B cell (primary cell): ENCODE results near the gene ARFGAP3. TPM values are rescaled to one million over a fixed set of nuclear protein-coding genes. Genes with fewer than 3 reads are reported as not detected.

Experiments
- ATAC-seq: fragments of 200-7000 bp; cut with Tn5 transposase; one replicate; pipeline ENCODE4 v1.10.0; 2021; ENCODE audit warnings: low read depth, mild to moderate bottlenecking, moderate number of reproducible peaks, moderate library complexity
- CTCF ChIA-PET: fragments of 350-600 bp; sonication (Branson Sonifier 250); formaldehyde crosslinking; loops from one replicate; lab custom pipeline; 2021; ENCODE audit warnings: antibody characterized with exemption, inconsistent platforms; lab: Charles Lee
- POLR2A ChIA-PET: fragments of 350-600 bp; sonication (Branson Sonifier 250); formaldehyde crosslinking; loops from one replicate; lab custom pipeline; 2021; ENCODE audit warnings: antibody characterized with exemption; lab: Charles Lee
- DNase-seq: peaks from one replicate; pipeline ENCODE4 v3.0.0; 2013
- H2AFZ ChIP-seq: 2 replicates; pipeline ENCODE4 v1.6.1; 2012; ENCODE audit warnings: mild to moderate bottlenecking, low read depth, low read length; ENCODE audit not compliant: insufficient read depth, poor library complexity, severe bottlenecking
- H3K27ac ChIP-seq, 2 donors: 1 replicate in 1 of 2; 2 replicates in 1 of 2; pipeline ENCODE4 v1.5.1; 2012 to 2013; ENCODE audit warnings: low read length in 2 of 2, mild to moderate bottlenecking in 2 of 2, moderate library complexity in 1 of 2
- H3K27me3 ChIP-seq, 4 experiments: fragments of 200-600 bp in 1 of 4; sonication (generic) in 1 of 4; replicated peaks in 1 of 4; 1 replicate in 2 of 4; 2 replicates in 2 of 4; pipeline versions ENCODE4 v1.6.1 to v1.7.0; 2013 to 2016; ENCODE audit warnings: low read length in 3 of 4, mild to moderate bottlenecking in 2 of 4, mixed read lengths in 1 of 4, moderate library complexity in 1 of 4; ENCODE audit not compliant: insufficient read depth in 4 of 4, control insufficient read depth in 3 of 4; ENCODE audit errors: control extremely low read depth in 1 of 4
- H3K36me3 ChIP-seq, 2 experiments: replicated peaks in 1 of 2; 1 replicate in 1 of 2; 2 replicates in 1 of 2; pipeline versions ENCODE4 v1.6.1 to v1.7.1; 2013; ENCODE audit warnings: low read length in 1 of 2; ENCODE audit not compliant: insufficient read depth in 2 of 2, control insufficient read depth in 1 of 2; ENCODE audit errors: control extremely low read depth in 1 of 2, extremely low read depth in 1 of 2
- H3K4me1 ChIP-seq, 2 donors: fragments of 200-600 bp in 1 of 2; sonication (generic) in 1 of 2; 1 replicate in 1 of 2; 2 replicates in 1 of 2; pipeline versions ENCODE4 v1.5.1 to v1.6.1; 2013 to 2017; ENCODE audit warnings: low read length in 2 of 2; ENCODE audit not compliant: control insufficient read depth in 2 of 2, insufficient read depth in 2 of 2
- H3K4me2 ChIP-seq: replicated peaks from 2 replicates; pipeline ENCODE3; 2012; ENCODE audit warnings: mild to moderate bottlenecking, low read depth, low read length; ENCODE audit not compliant: poor library complexity, severe bottlenecking
- H3K4me3 ChIP-seq, 5 experiments: fragments of 200-600 bp in 1 of 5; sonication (generic) in 1 of 5; 1 replicate in 3 of 5; 2 replicates in 2 of 5; pipeline versions ENCODE4 v1.5.1 to v1.7.0; 2011 to 2016; ENCODE audit warnings: low read length in 4 of 5, mild to moderate bottlenecking in 4 of 5, low read depth in 2 of 5, control low read depth in 1 of 5, moderate library complexity in 1 of 5; ENCODE audit not compliant: insufficient read depth in 1 of 5; ENCODE audit errors: control extremely low read depth in 1 of 5, extremely low read depth in 1 of 5
- H3K79me2 ChIP-seq: fragments of 200-600 bp; sonication (generic); one replicate; pipeline ENCODE4 v1.6.0; 2016; ENCODE audit warnings: low read length; ENCODE audit not compliant: control insufficient read depth, insufficient read depth
- H3K9ac ChIP-seq: fragments of 200-600 bp; sonication (generic); 2 replicates; pipeline ENCODE4 v1.6.1; 2017; ENCODE audit warnings: mild to moderate bottlenecking, low read length, moderate library complexity
- H3K9me3 ChIP-seq, 3 donors: one replicate each; pipeline versions ENCODE4 v1.6.1 to v1.7.1; 2013; ENCODE audit warnings: low read length in 2 of 3; ENCODE audit not compliant: control insufficient read depth in 2 of 3, insufficient read depth in 1 of 3; ENCODE audit errors: control extremely low read depth in 1 of 3
- H4K20me1 ChIP-seq: 2 replicates; pipeline ENCODE4 v1.6.0; 2012; ENCODE audit warnings: mild to moderate bottlenecking, low read length; ENCODE audit not compliant: insufficient read depth, control insufficient read depth, poor library complexity, severe bottlenecking
- H3K27ac Mint-ChIP-seq: one replicate; pipeline ENCODE4 v1.8.0; 2021; ENCODE audit warnings: mixed read lengths
- H3K27me3 Mint-ChIP-seq: one replicate; pipeline ENCODE4 v1.8.0; 2021; ENCODE audit warnings: mixed read lengths
- H3K4me1 Mint-ChIP-seq: one replicate; pipeline ENCODE4 v1.8.0; 2021; ENCODE audit warnings: mixed read lengths
- H3K4me3 Mint-ChIP-seq: one replicate; pipeline ENCODE4 v1.8.0; 2021; ENCODE audit warnings: mixed read lengths
- H3K9me3 Mint-ChIP-seq: one replicate; pipeline ENCODE4 v1.8.0; 2022; ENCODE audit warnings: mixed read lengths; ENCODE audit not compliant: insufficient read depth
- CTCF ChIP-seq: fragments of 200-600 bp; IDR thresholded peaks from one replicate; pipeline ENCODE4 v1.8.0; 2022; ENCODE audit warnings: antibody characterized with exemption, mild to moderate bottlenecking
- EZH2 ChIP-seq: IDR thresholded peaks from 2 replicates; pipeline ENCODE4 v1.6.1; 2012; ENCODE audit warnings: borderline replicate concordance, low read depth, mild to moderate bottlenecking, moderate library complexity, low read length; ENCODE audit not compliant: insufficient read depth, poor library complexity, severe bottlenecking
- WGBS: methylation state at CpG from one replicate; pipeline ENCODE4 v1.1.5; 2013; ENCODE audit warnings: missing lambda C conversion rate; ENCODE audit not compliant: insufficient coverage; 5-methylcytosine and 5-hydroxymethylcytosine counted together
- intact Hi-C: fragments of 100-400 bp; cut with micrococcal nuclease; formaldehyde crosslinking; loops from one replicate; pipeline ENCODE4 v1.10.0; 2022
- polyA plus RNA-seq: library from polyadenylated mRNA; depleted of rRNA; stranded (reverse); fragments of >200 nt; gene quantifications from 2 replicates; pipeline ENCODE4 v1.2.3, GENCODE V29; 2012
- total RNA-seq, 2 donors: library from RNA; stranded (reverse); fragments of 120-200 nt in 1 of 2; gene quantifications; 1 replicate in 1 of 2; 2 replicates in 1 of 2; pipeline versions ENCODE4 v1.2.3 to v1.2.4, GENCODE V29; 2013 to 2022

ARFGAP3 gene
- total and polyA plus RNA-seq, 2 donors (not counting 1 experiment from before 2014, with no cell fraction given) = 10.7 to 33.2 TPM

GRCh38 chr22:42889304-42889703, 32.2 kb upstream of the ARFGAP3 start:
- ATAC-seq = peak; percentile 85
- peaks cover 53% of the 10 kb centered on the region for H3K4me1 Mint-ChIP-seq
- Histone ChIP-seq H3K79me2 (peaks cover 6% of the 10 kb centered on the region), H3K4me2 (peak overlapping the region; percentile 53), H3K9ac (peak overlapping the region; percentile 0), H3K27me3 (no peaks in the 10 kb centered on the region), H4K20me1 (no peaks in the 10 kb centered on the region), H2AFZ (no peak overlapping the region), H3K27ac (peak overlapping the region; percentile 28 to 65), H3K4me1 (peaks cover 32 to 63% of the 10 kb centered on the region in 2 donors), H3K36me3 (peaks cover 0 to 58% of the 10 kb centered on the region in 2 experiments), H3K9me3 (no peaks in the 10 kb centered on the region), H3K4me3 (no peak overlapping the region)
- ChIA-PET CTCF (interaction anchor here (0.8 to 1.7 kb wide), 3 partner anchors 22 to 268 kb away, joined by 4 to 8 read pairs (median 5); no protein-coding TSS in a partner anchor), POLR2A (interaction anchor here (0.7 kb wide), 1 partner anchor 35 kb away, joined by 4 read pairs; no protein-coding TSS in a partner anchor)
- TF ChIP-seq CTCF (no peak), EZH2 (no peak)
- no peaks in the 10 kb centered on the region for H3K27me3 Mint-ChIP-seq
- 20% methylated on average over 1 of the region's 4 CpGs for WGBS
- intact Hi-C loops = loop anchor here (1.0 kb wide), 1 partner anchor 76 kb away; no protein-coding TSS in a partner anchor
- H3K27ac Mint-ChIP-seq = peak overlapping the region; percentile 87
- H3K4me3 Mint-ChIP-seq = peak overlapping the region; percentile 76
- peak; percentile 75 for DNase-seq
- no peaks in the 10 kb centered on the region for H3K9me3 Mint-ChIP-seq
